Smooth muscle cell (in vitro differentiated cells): ENCODE results near the gene HNRNPF. TPM values are rescaled to one million over a fixed set of nuclear protein-coding genes. Genes with fewer than 3 reads are reported as not detected.

ENCODE experiments used
- DNase-seq: peaks from one replicate; lab custom pipeline; 2025; ENCODE audit not compliant: unreplicated experiment; lab: John Stamatoyannopoulos, UW
- H2AFZ ChIP-seq: fragments of 200-600 bp; sonication (generic); 2 replicates; pipeline ENCODE4 v1.6.0; 2016; ENCODE audit warnings: antibody characterized with exemption, low read depth, mild to moderate bottlenecking
- H3F3A ChIP-seq: fragments of 200-600 bp; sonication (generic); 2 replicates; pipeline ENCODE4 v1.6.0; 2017; ENCODE audit warnings: antibody characterized with exemption, low read depth
- H3K27ac ChIP-seq: fragments of 200-600 bp; sonication (generic); 2 replicates; pipeline ENCODE4 v1.5.1; 2016; ENCODE audit warnings: low read depth, mild to moderate bottlenecking
- H3K27me3 ChIP-seq: fragments of 200-600 bp; sonication (generic); 2 replicates; pipeline ENCODE4 v1.6.1; 2016; ENCODE audit warnings: low read depth, mild to moderate bottlenecking
- H3K36me3 ChIP-seq: fragments of 200-600 bp; sonication (generic); 2 replicates; pipeline ENCODE4 v1.5.1; 2016; ENCODE audit warnings: low read depth
- H3K4me1 ChIP-seq: fragments of 200-600 bp; sonication (generic); 2 replicates; pipeline ENCODE4 v1.5.1; 2016; ENCODE audit warnings: low read depth
- H3K4me2 ChIP-seq: fragments of 200-600 bp; sonication (generic); 2 replicates; pipeline ENCODE4 v1.6.0; 2016; ENCODE audit warnings: mild to moderate bottlenecking
- H3K4me3 ChIP-seq: fragments of 200-600 bp; sonication (generic); 2 replicates; pipeline ENCODE4 v1.5.1; 2016; ENCODE audit warnings: mild to moderate bottlenecking
- H3K79me2 ChIP-seq: fragments of 200-600 bp; sonication (generic); 2 replicates; pipeline ENCODE4 v1.6.0; 2016; ENCODE audit warnings: low read depth, mild to moderate bottlenecking
- H3K9ac ChIP-seq: fragments of 200-600 bp; sonication (generic); 2 replicates; pipeline ENCODE4 v1.6.0; 2016; ENCODE audit warnings: low read depth
- H3K9me3 ChIP-seq: fragments of 200-600 bp; sonication (generic); replicated peaks from 2 replicates; pipeline ENCODE4 v1.5.1; 2016; ENCODE audit warnings: low read depth
- H4K20me1 ChIP-seq: fragments of 200-600 bp; sonication (generic); 2 replicates; pipeline ENCODE4 v1.6.0; 2016; ENCODE audit warnings: low read depth
- CTCF ChIP-seq: fragments of 200-600 bp; sonication (generic); IDR thresholded peaks from 2 replicates; pipeline ENCODE4 v1.5.1; 2017; ENCODE audit warnings: borderline replicate concordance, mild to moderate bottlenecking, antibody characterized with exemption; ENCODE audit not compliant: insufficient read depth, poor library complexity, severe bottlenecking
- WGBS: methylation state at CpG from one replicate; pipeline ENCODE4 v1.1.7; 2016; ENCODE audit warnings: low lambda C conversion rate; 5-methylcytosine and 5-hydroxymethylcytosine counted together
- polyA plus RNA-seq: library from polyadenylated mRNA; unstranded; fragments of >200 nt; fragmentation: Nextera tagmentation; extraction: Ambion mirVana; gene quantifications from 2 replicates; pipeline ENCODE4 v1.2.1, GENCODE V29; 2016
- total RNA-seq: library from RNA; depleted of rRNA; stranded (reverse); fragments of >200 nt; gene quantifications from 2 replicates; pipeline ENCODE4 v1.2.3, GENCODE V29; 2014

The HNRNPF gene
- total and polyA plus RNA-seq, 2 experiments from 2014 or later: 71.9 to 112 TPM

GRCh38 chr10:43401627-43402026, 7.4 kb downstream of the HNRNPF start:
- no peaks in the 10 kb centered on the region for H3K36me3 ChIP-seq
- no peak overlapping the region for H3K9ac ChIP-seq
- peaks cover 32% of the 10 kb centered on the region for H3K4me1 ChIP-seq
- TF ChIP-seq CTCF: no peak
- H3K27ac ChIP-seq: peak overlapping the region; percentile 25
- H3K4me2 ChIP-seq: no peak overlapping the region
- no peak for DNase-seq
- H3K79me2 ChIP-seq: peaks cover 97% of the 10 kb centered on the region
- H3F3A ChIP-seq: peaks cover 16% of the 10 kb centered on the region
- no peaks in the 10 kb centered on the region for H3K9me3 ChIP-seq
- no peaks in the 10 kb centered on the region for H3K27me3 ChIP-seq
- 83% methylated on average over 2 of the region's 2 CpGs for WGBS
- H4K20me1 ChIP-seq: peaks cover 100% of the 10 kb centered on the region
- no peak overlapping the region for H3K4me3 ChIP-seq
- H2AFZ ChIP-seq: no peak overlapping the region

- peaks cover 20% of the 10 kb centered on the region for H3F3A ChIP-seq
- no peaks in the 10 kb centered on the region for H3K9me3 ChIP-seq
- peaks cover 100% of the 10 kb centered on the region for H4K20me1 ChIP-seq
- H3K4me2 ChIP-seq: peak overlapping the region; percentile 9
- peaks cover 97% of the 10 kb centered on the region for H3K79me2 ChIP-seq
- no peak overlapping the region for H3K9ac ChIP-seq
- no peaks in the 10 kb centered on the region for H3K27me3 ChIP-seq
- no peak for TF ChIP-seq CTCF
- H3K36me3 ChIP-seq: no peaks in the 10 kb centered on the region
- H3K27ac ChIP-seq: peak overlapping the region; percentile 88
- no peak overlapping the region for H3K4me3 ChIP-seq
- WGBS: 71% methylated on average over 5 of the region's 5 CpGs
- peaks cover 29% of the 10 kb centered on the region for H3K4me1 ChIP-seq
- no peak for DNase-seq
- no peak overlapping the region for H2AFZ ChIP-seq
Observed at GRCh38 chr10:43399320-43400310, 9.4 kb downstream of the HNRNPF start.

- Histone ChIP-seq H3K79me2 (peaks cover 97% of the 10 kb centered on the region), H4K20me1 (peaks cover 100% of the 10 kb centered on the region), H3K27me3 (no peaks in the 10 kb centered on the region), H3F3A (peaks cover 17% of the 10 kb centered on the region), H3K4me1 (peaks cover 29% of the 10 kb centered on the region), H3K27ac (peak overlapping the region; percentile 88), H3K9me3 (no peaks in the 10 kb centered on the region), H3K36me3 (no peaks in the 10 kb centered on the region), H2AFZ (no peak overlapping the region), H3K9ac (no peak overlapping the region), H3K4me3 (no peak overlapping the region), H3K4me2 (peak overlapping the region; percentile 9)
- 69% methylated on average over 2 of the region's 2 CpGs for WGBS
- no peak for TF ChIP-seq CTCF
- DNase-seq: no peak
Observed at GRCh38 chr10:43398939-43399319, 10.1 kb downstream of the HNRNPF start.
